ENCODE data around the gene GNE. TPM values are rescaled to one million over a fixed set of nuclear protein-coding genes. Genes with fewer than 3 reads are reported as not detected.
"Not testable (repeated sequence)": the region's sequence is repeated elsewhere in the genome, so short reads cannot be mapped to it uniquely, and the experiment has no call there.

The GNE gene
- total and polyA plus RNA-seq, 10 donors, result 3.6 to 24.6 (median 15.6) TPM

DNA sequence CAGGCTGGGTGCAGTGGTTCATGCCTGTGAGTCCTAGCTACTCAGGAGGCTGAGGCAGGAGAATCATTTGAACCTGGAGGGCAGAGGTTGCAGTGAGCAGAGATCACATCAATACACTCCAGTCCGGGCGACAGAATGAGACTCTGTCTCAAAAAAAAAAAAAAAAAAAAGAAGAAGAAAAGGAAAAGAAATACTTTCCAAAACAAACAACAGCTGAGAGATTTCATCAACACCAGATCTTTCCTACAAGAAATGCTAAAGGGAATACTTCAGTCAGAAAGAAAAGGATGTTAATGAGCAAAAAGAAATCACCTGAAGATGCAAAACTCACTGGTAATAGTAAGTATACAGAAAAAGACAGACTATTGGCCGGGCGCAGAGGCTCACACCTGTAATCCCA lies 80.7 kb downstream of the GNE start:
- Histone ChIP-seq H3K27ac (no peak overlapping the region), H3K27me3 (replicated peaks in 1 of 7) (no peaks in the 10 kb centered on the region), H3K9me3 (no peaks in the 10 kb centered on the region), H3K36me3 (no peaks in the 10 kb centered on the region), H3K4me3 (no peak overlapping the region), H3K4me1 (no peaks in the 10 kb centered on the region)
- 89 to 97% (median 90%) methylated on average over 4 of the region's 4 CpGs for WGBS, 5 donors
- DNase-seq, result no peak
- intact Hi-C loops (cut with DNase I; ENCODE audit: low total_unique reads), result no loop called here
- TF ChIP-seq POLR2AphosphoS5 (IDR thresholded peaks at IDR 0.05) (no peak), POLR2A (IDR thresholded peaks at IDR 0.05) (no peak)
- TF ChIP-seq, protein P1, sequence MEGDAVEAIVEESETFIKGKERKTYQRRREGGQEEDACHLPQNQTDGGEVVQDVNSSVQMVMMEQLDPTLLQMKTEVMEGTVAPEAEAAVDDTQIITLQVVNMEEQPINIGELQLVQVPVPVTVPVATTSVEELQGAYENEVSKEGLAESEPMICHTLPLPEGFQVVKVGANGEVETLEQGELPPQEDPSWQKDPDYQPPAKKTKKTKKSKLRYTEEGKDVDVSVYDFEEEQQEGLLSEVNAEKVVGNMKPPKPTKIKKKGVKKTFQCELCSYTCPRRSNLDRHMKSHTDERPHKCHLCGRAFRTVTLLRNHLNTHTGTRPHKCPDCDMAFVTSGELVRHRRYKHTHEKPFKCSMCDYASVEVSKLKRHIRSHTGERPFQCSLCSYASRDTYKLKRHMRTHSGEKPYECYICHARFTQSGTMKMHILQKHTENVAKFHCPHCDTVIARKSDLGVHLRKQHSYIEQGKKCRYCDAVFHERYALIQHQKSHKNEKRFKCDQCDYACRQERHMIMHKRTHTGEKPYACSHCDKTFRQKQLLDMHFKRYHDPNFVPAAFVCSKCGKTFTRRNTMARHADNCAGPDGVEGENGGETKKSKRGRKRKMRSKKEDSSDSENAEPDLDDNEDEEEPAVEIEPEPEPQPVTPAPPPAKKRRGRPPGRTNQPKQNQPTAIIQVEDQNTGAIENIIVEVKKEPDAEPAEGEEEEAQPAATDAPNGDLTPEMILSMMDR (IDR thresholded peaks at IDR 0.05 in 8 of 11, conservative IDR thresholded peaks at IDR 0.05 in 3 of 11), result no peak

DNA sequence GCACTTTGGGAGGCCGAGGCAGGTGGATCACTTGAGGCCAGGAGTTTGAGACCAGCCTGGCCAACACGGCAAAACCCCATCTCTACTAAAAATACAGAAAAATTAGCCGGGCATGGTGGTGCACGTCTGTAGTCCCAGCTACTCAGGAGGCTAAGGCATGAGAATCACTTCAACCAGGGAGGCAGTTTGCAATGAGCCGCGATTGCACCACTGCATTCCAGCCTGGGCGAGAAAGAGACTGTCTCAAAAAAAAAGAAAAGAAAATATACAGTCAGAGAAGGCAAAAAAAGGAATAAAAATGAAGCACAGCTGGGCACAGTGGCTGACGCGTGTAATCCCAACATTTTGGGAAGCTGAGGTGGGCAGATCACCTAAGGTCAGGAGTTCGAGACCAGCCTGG lies 81.8 kb downstream of the GNE start:
- H3K4me3 ChIP-seq; H3K27ac ChIP-seq; H3K27me3 ChIP-seq (replicated peaks in 1 of 7); DNase-seq; H3K4me1 ChIP-seq; H3K36me3 ChIP-seq; intact Hi-C loops (cut with DNase I; ENCODE audit: low total_unique reads); H3K9me3 ChIP-seq: not testable (repeated sequence)
- 91 to 97% (median 96%) methylated on average over 10 of the region's 10 CpGs for WGBS, 5 donors

DNA sequence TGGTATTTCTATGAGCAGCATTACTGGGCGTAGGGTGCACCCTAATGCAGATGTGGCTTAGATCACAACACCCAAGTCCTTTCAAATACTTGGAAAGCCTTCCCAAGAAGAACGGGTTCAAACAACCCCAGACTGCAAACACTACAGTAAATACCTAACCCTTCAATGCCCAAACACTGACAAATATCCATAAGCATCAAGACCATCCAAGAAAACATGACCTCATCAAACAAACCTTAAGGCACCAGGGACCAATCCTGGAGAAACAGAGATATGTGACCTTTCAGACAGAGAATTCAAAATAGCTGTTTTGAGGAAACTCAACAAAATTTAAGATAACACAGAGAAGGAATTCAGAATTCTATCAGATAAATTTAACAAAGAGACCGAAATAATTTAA lies 83.0 kb downstream of the GNE start:
- 86 to 97% (median 93%) methylated on average over 3 of the region's 3 CpGs for WGBS, 5 donors
- H3K9me3 ChIP-seq; H3K27ac ChIP-seq; H3K4me1 ChIP-seq; DNase-seq; H3K4me3 ChIP-seq; intact Hi-C loops (cut with DNase I; ENCODE audit: low total_unique reads); H3K36me3 ChIP-seq; H3K27me3 ChIP-seq (replicated peaks in 1 of 7): not testable (repeated sequence)

DNA sequence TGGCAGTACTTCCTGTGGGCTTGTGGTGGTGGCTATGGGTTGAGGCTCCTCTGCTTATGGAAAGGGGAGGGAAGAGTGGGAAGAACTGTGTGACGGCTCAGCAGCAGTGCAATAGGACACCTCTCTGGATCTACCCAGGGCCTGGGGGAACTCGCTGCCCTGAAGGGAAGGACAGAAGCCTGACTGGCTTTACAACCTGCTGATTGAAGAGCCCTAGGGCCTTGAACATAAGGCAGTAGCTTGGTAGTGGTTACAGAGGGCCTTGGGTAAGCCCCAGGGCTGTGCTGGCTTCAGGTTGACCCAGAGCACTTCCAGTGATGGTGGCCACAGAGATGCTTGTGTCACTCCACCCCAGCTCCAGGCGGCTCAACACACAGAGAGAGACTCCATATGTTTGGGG lies 83.5 kb downstream of the GNE start:
- no peaks in the 10 kb centered on the region for H3K9me3 ChIP-seq
- TF ChIP-seq, protein P1 (IDR thresholded peaks at IDR 0.05 in 8 of 11, conservative IDR thresholded peaks at IDR 0.05 in 3 of 11), result no peak
- TF ChIP-seq POLR2A (IDR thresholded peaks at IDR 0.05) (no peak), POLR2AphosphoS5 (IDR thresholded peaks at IDR 0.05) (no peak)
- H3K36me3 ChIP-seq, result no peaks in the 10 kb centered on the region
- no peak overlapping the region for H3K4me3 ChIP-seq
- 83 to 86% (median 84%) methylated on average over 3 of the region's 3 CpGs for WGBS, 5 donors
- no peaks in the 10 kb centered on the region for H3K27me3 ChIP-seq (replicated peaks in 1 of 7)
- intact Hi-C loops (cut with DNase I; ENCODE audit: low total_unique reads), result no loop called here
- H3K27ac ChIP-seq, result no peak overlapping the region
- no peaks in the 10 kb centered on the region for H3K4me1 ChIP-seq
- DNase-seq, result no peak

DNA sequence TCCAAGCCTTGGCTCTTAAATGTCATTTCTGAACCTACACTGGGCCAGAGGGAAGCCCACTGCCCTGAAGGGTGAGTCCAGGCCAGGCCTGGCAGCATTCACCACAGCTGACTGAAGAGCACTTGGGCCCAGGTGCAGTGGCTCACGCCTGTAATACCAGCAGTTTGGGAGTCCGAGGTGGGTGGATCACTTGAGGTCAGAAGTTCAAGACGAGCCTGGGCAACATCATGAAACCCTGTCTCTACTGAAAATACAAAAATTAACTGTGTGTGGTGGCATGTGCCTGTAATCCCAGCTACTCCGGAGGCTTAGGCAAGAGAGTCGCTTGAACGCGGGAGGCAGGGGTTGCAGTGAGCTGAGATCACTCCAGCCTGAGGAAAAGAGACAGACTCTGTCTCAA lies 84.0 kb downstream of the GNE start:
- intact Hi-C loops (cut with DNase I; ENCODE audit: low total_unique reads), result no loop called here

More for the DNA sequence above, 84.0 kb downstream of the GNE start:
- H3K4me1 ChIP-seq, result no peaks in the 10 kb centered on the region
- no peak for DNase-seq
- no peaks in the 10 kb centered on the region for H3K27me3 ChIP-seq (replicated peaks in 1 of 7)
- H3K27ac ChIP-seq, result no peak overlapping the region
- 85 to 95% (median 90%) methylated on average over 7 of the region's 7 CpGs for WGBS, 5 donors
- H3K36me3 ChIP-seq, result no peaks in the 10 kb centered on the region
- H3K4me3 ChIP-seq, result no peak overlapping the region
- no peaks in the 10 kb centered on the region for H3K9me3 ChIP-seq
- TF ChIP-seq, protein P1 (IDR thresholded peaks at IDR 0.05 in 8 of 11, conservative IDR thresholded peaks at IDR 0.05 in 3 of 11), result no peak
- TF ChIP-seq POLR2AphosphoS5 (IDR thresholded peaks at IDR 0.05), result no peak
- TF ChIP-seq POLR2A (IDR thresholded peaks at IDR 0.05), result no peak

All from spleen (tissue), 11 donors.